Ramos (cell line): Measurements from ENCODE around the gene MEIS2.

Experiments used
- in situ Hi-C: fragments of 300-500 bp; cut with MboI; formaldehyde crosslinking; loops from one replicate; pipeline ENCODE4 v1.14.3; 2022; ENCODE audit warnings: low sequenced_read_pairs; ENCODE audit not compliant: unreplicated experiment

The MEIS2 gene

GRCh38 chr15:37081983-37082382 lies 18.4 kb downstream of the MEIS2 start:
- in situ Hi-C loops, result no loop called here

GRCh38 chr15:37080261-37080921 lies 20.0 kb downstream of the MEIS2 start:
- in situ Hi-C loops, result no loop called here

- in situ Hi-C loops, result no loop called here
Measured at GRCh38 chr15:37079726-37080125, 20.6 kb downstream of the MEIS2 start.

GRCh38 chr15:37078566-37078965 lies 21.8 kb downstream of the MEIS2 start:
- in situ Hi-C loops, result no loop called here

GRCh38 chr15:37077623-37078351 lies 22.6 kb downstream of the MEIS2 start:
- in situ Hi-C loops, result no loop called here

GRCh38 chr15:37076543-37076942 lies 23.8 kb downstream of the MEIS2 start:
- in situ Hi-C loops, result no loop called here

- in situ Hi-C loops, result no loop called here
Measured at GRCh38 chr15:37075777-37076176, 24.6 kb downstream of the MEIS2 start.

GRCh38 chr15:37072181-37072580 lies 28.2 kb downstream of the MEIS2 start:
- in situ Hi-C loops, result no loop called here

GRCh38 chr15:37071134-37071533 lies 29.2 kb downstream of the MEIS2 start:
- in situ Hi-C loops, result no loop called here

- in situ Hi-C loops, result no loop called here
Measured at GRCh38 chr15:37070686-37071085, 29.7 kb downstream of the MEIS2 start.

- in situ Hi-C loops, result no loop called here
Measured at GRCh38 chr15:37061996-37062395, 38.4 kb downstream of the MEIS2 start.

GRCh38 chr15:37059086-37059485 lies 41.3 kb downstream of the MEIS2 start:
- in situ Hi-C loops, result no loop called here

- in situ Hi-C loops, result no loop called here
Measured at GRCh38 chr15:37058316-37058985, 41.9 kb downstream of the MEIS2 start.

- in situ Hi-C loops, result no loop called here
Measured at GRCh38 chr15:37057831-37058230, 42.5 kb downstream of the MEIS2 start.

GRCh38 chr15:37057256-37057655 lies 43.1 kb downstream of the MEIS2 start:
- in situ Hi-C loops, result no loop called here

GRCh38 chr15:37056177-37057121 lies 43.9 kb downstream of the MEIS2 start:
- in situ Hi-C loops, result no loop called here

GRCh38 chr15:37055481-37055880 lies 44.9 kb downstream of the MEIS2 start:
- in situ Hi-C loops, result no loop called here

GRCh38 chr15:37054336-37054735 lies 46.0 kb downstream of the MEIS2 start:
- in situ Hi-C loops, result no loop called here

GRCh38 chr15:37053166-37053565 lies 47.2 kb downstream of the MEIS2 start:
- in situ Hi-C loops, result no loop called here

- in situ Hi-C loops, result no loop called here
Measured at GRCh38 chr15:37050345-37050744, 50.0 kb downstream of the MEIS2 start.
